Osteocyte (in vitro differentiated cells): ENCODE results near the gene HOXC9. TPM values are rescaled to one million over a fixed set of nuclear protein-coding genes. Genes with fewer than 3 reads are reported as not detected.

Source experiments
- DNase-seq: peaks from one replicate; pipeline ENCODE4 v3.0.0; 2021; ENCODE audit warnings: mixed read lengths; ENCODE audit not compliant: unreplicated experiment; ENCODE audit errors: extremely low spot score
- H3K27ac Mint-ChIP-seq: one replicate; pipeline ENCODE4 v1.8.0; 2021; ENCODE audit warnings: mild to moderate bottlenecking, mixed read lengths; ENCODE audit not compliant: unreplicated experiment
- H3K27me3 Mint-ChIP-seq: one replicate; pipeline ENCODE4 v1.8.0; 2021; ENCODE audit warnings: mixed read lengths; ENCODE audit not compliant: unreplicated experiment
- H3K36me3 Mint-ChIP-seq: one replicate; pipeline ENCODE4 v1.8.0; 2021; ENCODE audit warnings: mixed read lengths; ENCODE audit not compliant: unreplicated experiment
- H3K4me1 Mint-ChIP-seq: one replicate; pipeline ENCODE4 v1.8.0; 2021; ENCODE audit warnings: mixed read lengths; ENCODE audit not compliant: unreplicated experiment
- H3K4me3 Mint-ChIP-seq: one replicate; pipeline ENCODE4 v1.8.0; 2021; ENCODE audit warnings: mild to moderate bottlenecking, moderate library complexity, mixed read lengths; ENCODE audit not compliant: unreplicated experiment
- H3K9me3 Mint-ChIP-seq: one replicate; pipeline ENCODE4 v1.8.0; 2021; ENCODE audit warnings: mixed read lengths; ENCODE audit not compliant: unreplicated experiment
- total RNA-seq: library from RNA; stranded (reverse); gene quantifications from 2 replicates; pipeline ENCODE4 v1.2.1, GENCODE V29; 2021
- TF ChIP-seq, protein P1 (sequence below): fragments of 200-600 bp; sonication (generic); IDR thresholded peaks from 2 replicates; pipeline ENCODE4 v1.5.0; 2021; ENCODE audit warnings: antibody characterized with exemption, mild to moderate bottlenecking, moderate library complexity

Gene HOXC9
- total RNA-seq, 1 donor from 2014 or later = not detected

DNA sequence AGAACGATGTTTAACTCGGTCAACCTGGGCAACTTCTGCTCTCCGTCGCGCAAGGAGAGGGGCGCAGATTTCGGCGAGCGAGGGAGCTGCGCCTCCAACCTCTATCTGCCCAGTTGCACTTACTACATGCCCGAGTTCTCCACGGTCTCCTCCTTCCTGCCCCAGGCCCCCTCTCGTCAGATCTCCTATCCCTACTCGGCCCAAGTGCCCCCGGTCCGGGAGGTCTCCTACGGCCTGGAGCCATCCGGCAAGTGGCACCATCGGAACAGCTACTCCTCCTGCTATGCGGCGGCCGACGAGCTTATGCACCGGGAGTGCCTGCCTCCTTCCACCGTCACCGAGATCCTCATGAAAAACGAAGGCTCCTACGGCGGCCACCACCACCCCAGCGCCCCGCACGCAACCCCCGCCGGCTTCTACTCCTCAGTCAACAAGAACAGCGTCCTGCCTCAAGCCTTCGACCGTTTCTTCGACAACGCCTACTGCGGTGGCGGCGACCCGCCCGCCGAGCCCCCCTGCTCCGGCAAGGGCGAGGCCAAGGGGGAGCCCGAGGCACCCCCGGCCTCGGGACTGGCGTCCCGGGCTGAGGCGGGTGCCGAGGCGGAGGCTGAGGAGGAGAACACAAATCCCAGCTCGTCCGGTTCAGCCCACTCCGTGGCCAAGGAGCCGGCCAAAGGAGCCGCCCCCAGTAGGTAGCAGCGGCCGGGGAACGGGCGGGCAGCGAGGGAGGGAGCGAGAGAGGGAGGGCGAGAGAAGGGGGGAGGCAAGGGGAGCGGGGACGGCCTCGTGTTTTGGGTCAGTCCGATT, 26.5 kb upstream of the HOXC9 start:
- Mint-ChIP-seq H3K4me1 (peaks cover 15% of the 10 kb centered on the region), H3K36me3 (no peaks in the 10 kb centered on the region), H3K27me3 (peaks cover 90% of the 10 kb centered on the region), H3K27ac (no peak overlapping the region), H3K4me3 (peak overlapping the region; percentile 14), H3K9me3 (no peaks in the 10 kb centered on the region)
- no peak for DNase-seq
- TF ChIP-seq, protein P1, sequence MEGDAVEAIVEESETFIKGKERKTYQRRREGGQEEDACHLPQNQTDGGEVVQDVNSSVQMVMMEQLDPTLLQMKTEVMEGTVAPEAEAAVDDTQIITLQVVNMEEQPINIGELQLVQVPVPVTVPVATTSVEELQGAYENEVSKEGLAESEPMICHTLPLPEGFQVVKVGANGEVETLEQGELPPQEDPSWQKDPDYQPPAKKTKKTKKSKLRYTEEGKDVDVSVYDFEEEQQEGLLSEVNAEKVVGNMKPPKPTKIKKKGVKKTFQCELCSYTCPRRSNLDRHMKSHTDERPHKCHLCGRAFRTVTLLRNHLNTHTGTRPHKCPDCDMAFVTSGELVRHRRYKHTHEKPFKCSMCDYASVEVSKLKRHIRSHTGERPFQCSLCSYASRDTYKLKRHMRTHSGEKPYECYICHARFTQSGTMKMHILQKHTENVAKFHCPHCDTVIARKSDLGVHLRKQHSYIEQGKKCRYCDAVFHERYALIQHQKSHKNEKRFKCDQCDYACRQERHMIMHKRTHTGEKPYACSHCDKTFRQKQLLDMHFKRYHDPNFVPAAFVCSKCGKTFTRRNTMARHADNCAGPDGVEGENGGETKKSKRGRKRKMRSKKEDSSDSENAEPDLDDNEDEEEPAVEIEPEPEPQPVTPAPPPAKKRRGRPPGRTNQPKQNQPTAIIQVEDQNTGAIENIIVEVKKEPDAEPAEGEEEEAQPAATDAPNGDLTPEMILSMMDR = no peak

DNA sequence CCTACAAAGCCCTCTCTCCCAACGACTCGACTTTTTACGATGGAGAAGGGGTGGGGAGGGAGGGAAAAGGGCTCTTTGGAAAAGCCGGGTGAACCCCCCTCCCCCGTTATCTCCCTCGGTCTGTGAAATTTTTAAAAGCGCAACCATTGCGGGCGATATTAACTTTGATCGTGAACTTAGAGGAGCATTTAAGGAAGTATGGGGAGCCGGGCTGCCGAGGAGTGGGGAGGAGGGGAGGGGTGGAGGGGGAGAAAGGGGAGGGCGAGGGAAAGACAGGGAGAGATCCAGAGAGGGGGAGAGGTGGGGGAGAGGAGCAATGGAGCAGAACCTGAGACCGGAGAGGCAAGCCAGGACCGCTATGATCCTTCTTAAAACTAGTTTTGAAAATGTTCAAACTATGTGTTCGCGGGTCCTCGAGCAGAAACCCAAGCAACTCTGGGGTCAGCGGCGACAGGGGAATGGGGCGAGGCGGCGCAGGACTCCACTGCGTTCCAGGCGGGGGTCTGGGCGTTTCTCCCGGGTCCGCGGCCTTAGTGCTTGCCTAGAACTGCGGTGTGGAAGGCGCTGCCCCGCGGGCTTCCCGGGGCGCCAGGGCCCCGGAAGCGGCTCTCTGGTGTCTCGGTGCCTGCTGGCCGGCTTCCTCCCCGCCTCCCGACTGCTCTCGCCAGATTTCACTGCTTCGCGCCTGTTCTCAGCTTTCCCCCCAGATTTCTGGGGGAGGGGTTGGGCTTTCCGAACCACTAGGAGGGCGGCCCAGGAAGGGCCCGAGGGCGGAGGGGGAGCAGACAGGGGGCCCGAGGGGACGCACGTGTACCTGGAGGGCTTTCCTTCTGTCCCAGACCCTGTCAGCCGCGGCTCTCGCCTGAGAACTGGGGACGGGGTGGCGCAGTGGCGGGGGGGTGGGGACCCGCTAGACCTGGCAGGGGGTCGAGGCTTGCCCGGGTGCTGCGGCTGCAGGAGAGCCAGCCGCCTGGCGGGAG, 25.6 kb upstream of the HOXC9 start, which contains the start of gene HOTAIR:
TSS of gene HOTAIR (minus strand) at position 871 of the 980 bp plus-strand sequence.
- Mint-ChIP-seq H3K4me1 (peaks cover 15% of the 10 kb centered on the region), H3K9me3 (no peaks in the 10 kb centered on the region), H3K27ac (no peak within 1 kb of the TSS), H3K36me3 (no peaks in the 10 kb centered on the region), H3K4me3 (peak within 1 kb of the TSS; percentile 52), H3K27me3 (peaks cover 90% of the 10 kb centered on the region)
- TF ChIP-seq, protein P1 = no peak
- no peak for DNase-seq

DNA sequence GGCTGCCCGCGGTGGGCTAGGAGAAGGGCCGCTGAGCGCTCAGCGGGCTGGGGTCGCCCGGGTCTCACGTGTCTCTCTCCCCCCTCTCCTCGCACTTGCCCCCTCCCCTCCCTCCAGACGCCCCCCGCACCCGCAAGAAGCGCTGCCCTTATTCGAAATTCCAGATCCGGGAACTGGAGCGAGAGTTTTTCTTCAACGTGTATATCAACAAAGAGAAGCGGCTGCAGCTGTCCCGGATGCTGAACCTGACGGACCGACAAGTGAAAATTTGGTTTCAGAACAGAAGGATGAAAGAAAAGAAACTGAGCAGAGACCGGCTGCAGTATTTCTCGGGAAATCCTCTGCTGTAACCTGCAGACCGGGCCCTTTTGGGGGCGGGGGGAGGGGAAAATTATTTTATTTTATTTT, 24.9 kb upstream of the HOXC9 start:
- no peak for DNase-seq
- no peaks in the 10 kb centered on the region for H3K9me3 Mint-ChIP-seq
- TF ChIP-seq, protein P1 = no peak
- peaks cover 15% of the 10 kb centered on the region for H3K4me1 Mint-ChIP-seq
- H3K36me3 Mint-ChIP-seq = no peaks in the 10 kb centered on the region
- H3K27me3 Mint-ChIP-seq = peaks cover 90% of the 10 kb centered on the region
- H3K27ac Mint-ChIP-seq = no peak overlapping the region
- H3K4me3 Mint-ChIP-seq = peak overlapping the region; percentile 52

DNA sequence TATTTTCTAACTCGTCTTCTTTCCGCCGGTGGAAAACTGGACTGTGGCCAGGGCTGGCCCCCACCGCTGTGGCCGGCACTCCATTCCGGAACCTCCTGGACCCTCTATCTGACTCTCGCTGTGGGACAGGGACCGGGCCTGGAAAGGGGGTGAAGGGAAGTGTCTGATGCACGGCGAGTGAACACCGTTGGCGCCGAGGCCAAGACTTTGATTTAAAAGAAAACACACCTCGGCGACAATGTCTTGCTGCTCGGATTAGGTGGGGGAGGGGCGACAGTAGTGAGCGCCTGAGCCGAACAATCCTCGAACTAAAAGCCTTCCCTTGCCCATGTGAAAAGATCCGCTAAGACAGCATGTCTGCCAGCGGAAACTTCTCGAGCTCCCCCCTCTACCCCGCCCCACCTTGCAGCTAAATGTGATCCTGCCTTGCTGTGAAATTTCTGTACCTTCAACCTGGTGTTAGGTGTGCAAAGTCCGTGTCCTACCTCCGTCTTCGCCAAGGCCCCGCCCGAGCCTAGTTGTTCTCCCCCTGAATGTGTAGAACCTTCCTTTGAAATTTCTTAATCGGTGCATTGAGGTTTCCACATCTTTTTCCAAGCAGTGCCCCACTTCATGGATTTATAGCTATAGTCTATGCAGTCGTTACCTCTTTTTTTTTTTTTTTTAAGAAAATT, 24.3 kb upstream of the HOXC9 start:
- no peak for DNase-seq
- no peaks in the 10 kb centered on the region for H3K36me3 Mint-ChIP-seq
- H3K4me3 Mint-ChIP-seq = no peak overlapping the region
- peaks cover 90% of the 10 kb centered on the region for H3K27me3 Mint-ChIP-seq
- H3K4me1 Mint-ChIP-seq = peaks cover 15% of the 10 kb centered on the region
- H3K27ac Mint-ChIP-seq = no peak overlapping the region
- TF ChIP-seq, protein P1 = no peak
- H3K9me3 Mint-ChIP-seq = no peaks in the 10 kb centered on the region
